Measurements from ENCODE around the gene EEF1B2. TPM values are rescaled to one million over a fixed set of nuclear protein-coding genes. Genes with fewer than 3 reads are reported as not detected.

Gene EEF1B2
- total RNA-seq, 3 donors from 2014 or later, result 359 to 563 (median 425) TPM

DNA sequence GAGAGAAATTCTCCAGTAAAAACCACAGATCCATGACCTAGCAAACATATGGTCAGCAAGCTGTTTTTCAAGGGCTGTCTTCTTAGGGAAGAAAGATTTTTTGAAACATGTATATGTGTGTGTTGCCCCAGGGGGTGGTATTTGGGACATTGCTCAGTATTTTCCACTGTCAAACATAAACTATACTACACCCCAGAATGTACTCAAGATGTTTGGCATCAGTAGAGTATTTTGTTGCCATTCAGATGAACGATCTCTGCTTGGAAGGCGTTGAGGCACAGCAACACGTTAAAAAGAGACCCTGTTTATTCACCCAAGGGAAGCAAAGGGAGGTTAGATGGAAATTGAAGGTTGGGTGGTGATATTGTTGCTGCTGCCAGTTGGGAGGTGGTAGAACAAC is 30.0 kb downstream of the EEF1B2 start:
- Histone ChIP-seq H3K27ac (no peak overlapping the region), H3K36me3 (no peaks in the 10 kb centered on the region), H3K4me3 (no peak overlapping the region), H3K4me1 (no peaks in the 10 kb centered on the region), H3K27me3 (no peaks in the 10 kb centered on the region), H3K9me3 (no peaks in the 10 kb centered on the region)
- no peak for TF ChIP-seq POLR2AphosphoS5 (IDR thresholded peaks at IDR 0.05)
- no peak for TF ChIP-seq POLR2A (IDR thresholded peaks at IDR 0.05)
- TF ChIP-seq, protein P1, sequence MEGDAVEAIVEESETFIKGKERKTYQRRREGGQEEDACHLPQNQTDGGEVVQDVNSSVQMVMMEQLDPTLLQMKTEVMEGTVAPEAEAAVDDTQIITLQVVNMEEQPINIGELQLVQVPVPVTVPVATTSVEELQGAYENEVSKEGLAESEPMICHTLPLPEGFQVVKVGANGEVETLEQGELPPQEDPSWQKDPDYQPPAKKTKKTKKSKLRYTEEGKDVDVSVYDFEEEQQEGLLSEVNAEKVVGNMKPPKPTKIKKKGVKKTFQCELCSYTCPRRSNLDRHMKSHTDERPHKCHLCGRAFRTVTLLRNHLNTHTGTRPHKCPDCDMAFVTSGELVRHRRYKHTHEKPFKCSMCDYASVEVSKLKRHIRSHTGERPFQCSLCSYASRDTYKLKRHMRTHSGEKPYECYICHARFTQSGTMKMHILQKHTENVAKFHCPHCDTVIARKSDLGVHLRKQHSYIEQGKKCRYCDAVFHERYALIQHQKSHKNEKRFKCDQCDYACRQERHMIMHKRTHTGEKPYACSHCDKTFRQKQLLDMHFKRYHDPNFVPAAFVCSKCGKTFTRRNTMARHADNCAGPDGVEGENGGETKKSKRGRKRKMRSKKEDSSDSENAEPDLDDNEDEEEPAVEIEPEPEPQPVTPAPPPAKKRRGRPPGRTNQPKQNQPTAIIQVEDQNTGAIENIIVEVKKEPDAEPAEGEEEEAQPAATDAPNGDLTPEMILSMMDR (IDR thresholded peaks at IDR 0.05), result no peak
- intact Hi-C loops (cut with DNase I; ENCODE audit: low total_unique reads), result no loop called here
- DNase-seq (ENCODE audit: low spot score in 2 of 2), result no peak

DNA sequence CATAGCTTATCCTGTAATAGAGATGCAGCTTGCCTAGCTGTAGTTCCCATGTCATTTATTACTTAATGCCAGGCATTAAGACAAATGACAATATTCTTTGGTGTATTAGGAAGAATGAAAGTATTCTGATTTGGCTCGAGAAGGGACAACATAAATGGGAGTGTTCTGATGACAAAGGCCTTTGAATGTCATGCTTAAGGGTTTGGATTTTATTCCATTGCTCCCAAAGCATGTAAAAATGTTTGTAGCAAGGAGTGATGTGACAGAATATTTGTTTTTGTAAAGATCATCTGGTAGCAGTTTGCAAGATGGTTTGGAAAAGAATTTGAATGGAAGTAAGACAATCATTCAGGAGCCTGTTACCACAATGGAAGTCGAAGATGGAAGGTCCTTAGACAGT is 30.4 kb downstream of the EEF1B2 start:
- H3K27ac ChIP-seq, result no peak overlapping the region
- H3K27me3 ChIP-seq, result no peaks in the 10 kb centered on the region
- TF ChIP-seq, protein P1 (IDR thresholded peaks at IDR 0.05), result no peak
- H3K4me1 ChIP-seq, result no peaks in the 10 kb centered on the region
- DNase-seq (ENCODE audit: low spot score in 2 of 2), result no peak
- intact Hi-C loops (cut with DNase I; ENCODE audit: low total_unique reads), result no loop called here
- H3K36me3 ChIP-seq, result no peaks in the 10 kb centered on the region
- no peak overlapping the region for H3K4me3 ChIP-seq
- H3K9me3 ChIP-seq, result no peaks in the 10 kb centered on the region

DNA sequence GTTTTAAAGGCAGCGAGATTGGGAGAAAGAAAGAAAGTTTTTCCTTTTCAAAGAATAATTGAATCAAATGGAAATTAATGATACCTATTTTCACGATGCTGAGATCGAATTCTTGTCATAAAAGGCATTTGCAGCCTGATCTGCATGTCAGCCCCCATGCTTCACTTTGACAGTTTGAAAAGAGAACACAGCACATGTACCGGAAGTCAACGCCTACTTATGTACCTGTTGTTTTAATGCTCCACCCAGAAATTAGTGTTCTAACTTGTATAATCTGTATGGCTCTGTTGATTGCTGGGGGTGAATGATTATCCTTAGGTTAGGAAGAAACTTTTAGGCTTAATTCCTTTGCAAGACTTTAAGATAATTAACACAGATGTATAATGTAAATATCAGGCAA is 31.0 kb downstream of the EEF1B2 start:
- TF ChIP-seq, protein P1 (IDR thresholded peaks at IDR 0.05), result no peak
- TF ChIP-seq POLR2A (IDR thresholded peaks at IDR 0.05) (no peak), POLR2AphosphoS5 (IDR thresholded peaks at IDR 0.05) (no peak)

DNA sequence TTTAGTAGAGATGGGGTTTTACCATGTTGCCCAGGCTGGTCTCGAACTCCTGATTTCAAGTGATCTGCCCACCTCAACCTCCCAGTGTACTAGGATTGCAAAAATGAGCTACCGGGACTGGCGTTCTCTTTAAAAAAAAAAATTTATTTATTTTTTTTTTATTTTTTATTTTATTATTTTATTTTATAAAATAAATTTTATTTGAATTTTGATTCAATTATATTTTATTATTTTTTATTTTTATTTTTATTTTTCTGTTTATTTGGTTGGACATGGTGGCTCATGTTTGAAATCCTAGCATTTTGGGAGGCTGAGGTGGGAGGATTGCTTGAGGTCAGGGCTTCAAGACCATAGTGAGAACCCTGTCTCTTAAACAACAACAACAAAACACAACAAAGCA is 32.5 kb downstream of the EEF1B2 start:
- DNase-seq (ENCODE audit: low spot score in 2 of 2), result no peak
- no peak overlapping the region for H3K27ac ChIP-seq
- H3K4me3 ChIP-seq, result no peak overlapping the region
- H3K4me1 ChIP-seq, result no peaks in the 10 kb centered on the region
- H3K9me3 ChIP-seq, result no peaks in the 10 kb centered on the region
- no peaks in the 10 kb centered on the region for H3K27me3 ChIP-seq
- intact Hi-C loops (cut with DNase I; ENCODE audit: low total_unique reads), result no loop called here
- H3K36me3 ChIP-seq, result no peaks in the 10 kb centered on the region
- no peak for TF ChIP-seq POLR2AphosphoS5 (IDR thresholded peaks at IDR 0.05)
- no peak for TF ChIP-seq POLR2A (IDR thresholded peaks at IDR 0.05)
- TF ChIP-seq, protein P1 (IDR thresholded peaks at IDR 0.05), result no peak

More for the DNA sequence above, 31.0 kb downstream of the EEF1B2 start:
- DNase-seq (ENCODE audit: low spot score in 2 of 2), result no peak
- Histone ChIP-seq H3K27ac (no peak overlapping the region), H3K9me3 (no peaks in the 10 kb centered on the region), H3K27me3 (no peaks in the 10 kb centered on the region), H3K36me3 (no peaks in the 10 kb centered on the region), H3K4me3 (no peak overlapping the region), H3K4me1 (no peaks in the 10 kb centered on the region)
- intact Hi-C loops (cut with DNase I; ENCODE audit: low total_unique reads), result no loop called here

DNA sequence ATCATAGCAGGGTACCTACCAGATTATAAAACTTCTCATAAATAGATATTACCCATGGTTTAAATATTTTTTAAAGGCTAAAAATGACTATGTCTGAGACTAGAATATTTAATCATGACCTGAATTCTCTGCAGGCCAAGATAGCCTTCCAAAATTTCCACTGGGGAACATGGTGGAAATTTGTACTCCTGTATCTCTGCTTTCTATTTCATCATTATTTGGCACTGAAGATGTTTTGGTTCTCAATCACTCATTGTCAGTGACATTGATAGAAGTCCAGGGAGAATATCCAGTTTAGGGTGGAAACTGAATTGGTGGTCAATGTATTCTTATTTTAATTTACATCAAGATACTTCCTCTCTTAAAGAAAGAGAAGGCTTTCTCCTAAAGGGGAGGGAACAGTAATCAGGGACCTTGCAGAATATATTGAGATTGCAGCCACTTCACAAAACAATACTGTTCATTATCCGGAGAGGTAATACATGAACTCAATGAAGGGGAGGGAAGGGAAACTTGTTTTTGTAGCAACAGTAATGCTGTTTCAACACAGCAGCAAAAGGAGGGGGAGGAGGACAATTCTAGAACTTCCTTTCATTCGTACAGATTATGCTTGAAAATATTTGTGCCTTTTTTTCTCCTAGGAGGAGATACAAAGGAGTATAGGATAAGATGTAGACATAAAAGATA is 34.1 kb downstream of the EEF1B2 start:
- Histone ChIP-seq H3K36me3 (no peaks in the 10 kb centered on the region), H3K27me3 (no peaks in the 10 kb centered on the region), H3K9me3 (no peaks in the 10 kb centered on the region), H3K4me3 (no peak overlapping the region), H3K27ac (no peak overlapping the region), H3K4me1 (no peaks in the 10 kb centered on the region)
- TF ChIP-seq, protein P1 (IDR thresholded peaks at IDR 0.05), result no peak
- TF ChIP-seq POLR2A (IDR thresholded peaks at IDR 0.05) (no peak), POLR2AphosphoS5 (IDR thresholded peaks at IDR 0.05) (no peak)
- intact Hi-C loops (cut with DNase I; ENCODE audit: low total_unique reads), result no loop called here
- DNase-seq (ENCODE audit: low spot score in 2 of 2), result no peak
